K562 (cell line): ENCODE measurements around the gene PKD1.
"Not testable (repeated sequence)": the region's sequence is repeated elsewhere in the genome, so short reads cannot be mapped to it uniquely, and the experiment has no call there.

Experiments used
- POLR2A ChIP-seq: fragments of 450-650 bp; conservative IDR thresholded peaks from 2 replicates; pipeline ENCODE4 v1.6.1; 2016
- RB1 ChIP-seq: fragments of 450-650 bp; IDR thresholded peaks from 2 replicates; pipeline ENCODE4 v1.6.1; 2017; ENCODE audit warnings: low read depth, mild to moderate bottlenecking
- SIX5 ChIP-seq, 2 experiments: IDR thresholded peaks; 2 replicates each; pipeline ENCODE4 v1.6.1; 2011; ENCODE audit warnings: low read length in 2 of 2, borderline replicate concordance in 1 of 2, low read depth in 1 of 2, mild to moderate bottlenecking in 1 of 2, moderate library complexity in 1 of 2; ENCODE audit not compliant: insufficient read depth in 1 of 2
- SRF ChIP-seq, 2 experiments: fragments of 250-450, 450-650 bp in 1 of 2; sonication (Bioruptor Pico) in 1 of 2; sonication (generic) in 1 of 2; formaldehyde crosslinking; IDR thresholded peaks; 2 replicates each; pipeline versions ENCODE4 v1.5.0 to v1.5.1; 2020 to 2022; ENCODE audit warnings: mild to moderate bottlenecking in 1 of 2, missing genetic modification reagents in 1 of 2
- TF ChIP-seq, protein P1 (sequence below), 3 experiments: IDR thresholded peaks in 2 of 3; conservative IDR thresholded peaks in 1 of 3; 2 replicates each; pipeline ENCODE4 v1.5.1; 2011 to 2012; ENCODE audit warnings: low read length in 3 of 3, mild to moderate bottlenecking in 3 of 3, control low read depth in 2 of 3, improper control_type of control experiment in 1 of 3, inconsistent platforms in 1 of 3, low read depth in 1 of 3, mixed read lengths in 1 of 3, moderate library complexity in 1 of 3; ENCODE audit not compliant: insufficient read depth in 2 of 3

DNA sequence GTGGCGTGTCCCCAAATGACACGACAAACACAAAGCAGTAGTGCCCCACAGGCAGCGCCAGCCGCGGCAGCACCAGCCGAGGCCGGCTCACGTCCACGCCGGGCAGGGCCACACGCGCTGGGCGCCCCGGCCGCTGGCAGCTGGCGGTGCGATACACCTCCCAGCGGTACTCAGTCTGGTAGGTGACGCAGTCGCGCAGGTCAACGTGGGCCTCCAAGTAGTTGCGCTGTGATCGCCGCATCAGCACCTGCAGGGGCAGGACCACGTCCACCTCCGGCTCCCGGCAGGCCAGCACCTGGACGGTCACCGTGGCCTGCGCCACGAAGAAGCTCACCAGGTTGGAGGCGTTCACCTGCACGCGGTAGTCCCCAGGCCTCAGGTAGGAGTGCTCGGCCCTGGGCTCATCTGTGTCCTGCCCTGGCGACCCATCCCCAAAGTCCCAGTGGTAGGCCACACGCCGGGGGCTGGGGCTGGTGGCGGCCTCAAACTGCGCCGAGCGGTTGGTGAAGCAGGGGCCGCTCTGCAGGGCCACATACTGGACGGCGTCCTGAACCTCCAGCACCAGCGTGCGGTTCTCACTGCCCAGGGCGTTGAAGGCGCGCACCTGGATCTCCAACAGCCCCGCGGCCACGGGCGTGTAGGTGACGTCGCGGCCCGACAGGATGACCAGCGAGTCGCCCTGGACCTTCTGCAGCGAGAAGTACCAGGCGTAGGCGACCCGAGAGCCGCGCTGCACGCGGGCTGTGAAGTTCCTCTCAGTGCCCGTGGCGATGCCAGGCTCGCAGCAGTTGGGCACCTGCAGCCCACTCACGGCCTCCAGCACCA is 27.0 kb downstream of the PKD1 start:
- not testable (repeated sequence) for TF ChIP-seq POLR2A; SRF (CRISPR knock-in tag; IDR thresholded peaks at IDR 0.05); RB1; SIX5 (IDR thresholded peaks at IDR 0.05; ENCODE audit: borderline replicate concordance in 1 of 2, insufficient read depth in 1 of 2, low read depth in 1 of 2, low read length in 2 of 2)
- TF ChIP-seq, protein P1, sequence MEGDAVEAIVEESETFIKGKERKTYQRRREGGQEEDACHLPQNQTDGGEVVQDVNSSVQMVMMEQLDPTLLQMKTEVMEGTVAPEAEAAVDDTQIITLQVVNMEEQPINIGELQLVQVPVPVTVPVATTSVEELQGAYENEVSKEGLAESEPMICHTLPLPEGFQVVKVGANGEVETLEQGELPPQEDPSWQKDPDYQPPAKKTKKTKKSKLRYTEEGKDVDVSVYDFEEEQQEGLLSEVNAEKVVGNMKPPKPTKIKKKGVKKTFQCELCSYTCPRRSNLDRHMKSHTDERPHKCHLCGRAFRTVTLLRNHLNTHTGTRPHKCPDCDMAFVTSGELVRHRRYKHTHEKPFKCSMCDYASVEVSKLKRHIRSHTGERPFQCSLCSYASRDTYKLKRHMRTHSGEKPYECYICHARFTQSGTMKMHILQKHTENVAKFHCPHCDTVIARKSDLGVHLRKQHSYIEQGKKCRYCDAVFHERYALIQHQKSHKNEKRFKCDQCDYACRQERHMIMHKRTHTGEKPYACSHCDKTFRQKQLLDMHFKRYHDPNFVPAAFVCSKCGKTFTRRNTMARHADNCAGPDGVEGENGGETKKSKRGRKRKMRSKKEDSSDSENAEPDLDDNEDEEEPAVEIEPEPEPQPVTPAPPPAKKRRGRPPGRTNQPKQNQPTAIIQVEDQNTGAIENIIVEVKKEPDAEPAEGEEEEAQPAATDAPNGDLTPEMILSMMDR (IDR thresholded peaks at IDR 0.05 in 2 of 3, conservative IDR thresholded peaks at IDR 0.05 in 1 of 3; ENCODE audit: insufficient read depth in 2 of 3, low read depth in 1 of 3, low read length in 3 of 3): not testable (repeated sequence)
